IPS DF 4.7 (cell line): Measurements from ENCODE around the gene RRP8.

Source experiments
- DNase-seq: peaks from one replicate; pipeline ENCODE4 v3.0.0-alpha.2; 2013; ENCODE audit warnings: low spot score; ENCODE audit errors: extremely low read depth

The RRP8 gene

DNA sequence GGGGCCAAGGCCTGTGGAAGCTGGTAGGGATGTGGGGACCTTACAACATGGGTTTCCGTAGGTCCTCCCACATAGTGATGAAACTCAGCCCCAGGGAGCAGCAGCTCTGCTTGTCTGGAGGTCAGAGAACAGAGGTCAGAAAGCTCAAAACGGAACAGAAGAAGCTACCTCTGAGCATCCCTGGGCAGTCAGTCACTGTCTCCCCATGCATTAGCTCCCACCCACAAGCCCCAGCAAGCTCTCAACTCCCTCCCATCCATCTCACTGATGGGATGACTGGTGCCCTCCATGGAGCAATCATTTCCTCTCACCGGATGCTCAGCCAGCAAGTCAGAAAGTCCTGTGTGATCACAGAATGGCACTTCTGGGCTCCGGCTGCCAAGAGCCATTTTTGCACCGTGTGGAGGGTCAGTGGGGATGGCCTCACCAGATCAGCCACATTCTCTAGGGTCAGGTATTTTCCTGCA lies 13.9 kb upstream of the RRP8 start:
- DNase-seq: no peak

DNA sequence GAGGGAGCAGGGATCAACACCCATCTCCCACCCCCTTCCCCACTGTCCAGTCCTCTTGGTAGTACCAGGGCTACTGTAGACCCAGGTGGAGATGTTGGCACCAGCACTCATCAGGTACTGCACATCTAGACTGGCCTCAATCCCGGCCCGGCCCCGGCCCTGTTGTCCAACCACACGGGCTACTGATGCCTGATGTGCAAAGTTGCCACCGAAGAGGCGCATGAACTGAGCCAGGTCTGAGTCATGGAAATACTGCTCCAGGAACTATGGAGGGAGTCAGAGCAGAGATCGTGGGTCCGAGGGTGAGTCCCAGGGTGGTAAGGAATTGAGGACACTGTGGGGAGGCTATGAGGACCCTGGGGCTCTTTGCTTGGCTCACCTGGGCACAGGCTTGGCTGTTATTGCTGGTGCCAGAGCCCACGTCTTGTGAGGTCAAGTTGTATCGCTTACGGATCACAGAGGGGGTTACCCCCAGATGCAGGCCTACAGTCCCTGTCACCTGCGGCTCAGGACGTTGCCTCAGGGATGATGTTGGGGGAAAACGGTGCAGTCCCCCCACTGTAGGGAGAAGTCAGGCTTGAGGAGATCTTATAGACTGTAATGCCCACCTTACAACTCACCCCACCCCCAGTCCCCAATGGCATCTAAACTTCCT lies 13.3 kb upstream of the RRP8 start:
- no peak for DNase-seq

DNA sequence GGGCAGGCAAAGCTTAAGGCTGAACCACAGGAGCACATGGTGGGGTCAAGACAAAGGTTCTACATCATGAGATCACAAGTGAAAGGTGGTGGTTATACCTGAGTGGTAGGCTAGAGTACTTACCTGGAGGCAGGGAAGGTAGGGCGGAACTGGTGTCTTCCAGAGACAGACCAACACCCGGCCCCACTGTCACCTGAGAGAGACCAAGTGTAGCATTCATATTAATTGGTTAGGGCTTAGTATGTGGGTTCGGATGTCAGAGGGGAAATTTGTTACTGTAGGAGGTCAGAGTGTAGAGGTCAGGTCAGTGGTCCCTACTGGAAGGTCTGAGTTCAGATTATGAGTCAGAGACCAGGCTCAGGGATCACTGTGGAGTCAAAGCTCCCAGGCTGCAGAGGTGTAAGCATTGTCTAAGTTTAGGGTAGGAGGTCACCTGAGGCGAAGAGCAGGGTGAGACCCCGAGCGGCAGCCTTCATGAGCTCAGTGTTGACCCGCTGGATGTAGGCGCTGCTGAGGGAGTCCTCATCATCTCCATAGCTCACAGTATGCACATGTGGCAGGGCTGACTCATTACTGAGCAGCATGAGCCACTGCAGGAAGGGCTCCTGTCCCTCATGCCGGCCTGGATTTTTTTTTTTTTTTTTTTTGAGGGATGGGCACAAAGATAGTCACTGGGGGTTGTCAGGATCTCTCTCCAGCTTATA lies 12.6 kb upstream of the RRP8 start:
- DNase-seq: no peak

DNA sequence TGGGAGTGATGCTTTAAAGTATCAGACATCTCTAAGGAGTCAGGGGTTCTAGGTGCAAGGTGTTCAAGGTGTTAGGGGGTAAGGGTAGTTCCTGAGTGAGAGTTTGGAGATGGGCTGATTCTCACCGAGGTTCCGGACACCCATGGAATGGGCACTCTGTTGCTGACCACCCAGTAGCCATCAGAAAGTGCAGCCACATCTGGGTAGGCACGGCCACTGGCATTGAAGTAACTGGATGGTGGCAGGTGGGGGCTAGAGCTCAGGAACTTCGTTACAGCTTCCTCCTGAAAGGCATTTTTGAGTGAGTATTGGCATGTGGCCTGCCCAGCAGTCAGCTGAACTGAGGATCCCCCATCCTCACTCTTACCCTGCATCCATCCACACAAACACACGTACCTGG lies 11.6 kb upstream of the RRP8 start:
- no peak for DNase-seq

DNA sequence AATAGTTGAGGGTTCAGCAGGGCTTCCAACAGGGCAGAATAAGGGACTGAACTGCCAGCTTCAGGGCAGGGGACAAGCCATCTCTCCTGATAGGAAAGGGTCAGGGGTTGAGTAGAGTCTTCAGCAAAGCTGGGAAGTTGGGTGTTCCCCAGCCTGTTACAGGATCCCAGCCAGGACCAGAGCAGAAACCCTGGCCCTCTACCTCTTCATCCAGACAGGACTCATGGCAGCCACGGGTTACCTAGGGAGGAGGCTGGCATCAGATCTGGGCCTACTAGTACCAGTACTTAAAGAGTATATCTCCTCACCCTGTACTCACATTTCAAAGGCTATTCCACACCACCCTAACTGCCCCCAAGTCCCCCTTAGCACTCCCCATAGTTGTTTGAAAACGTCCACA lies 11.0 kb upstream of the RRP8 start:
- DNase-seq: no peak

DNA sequence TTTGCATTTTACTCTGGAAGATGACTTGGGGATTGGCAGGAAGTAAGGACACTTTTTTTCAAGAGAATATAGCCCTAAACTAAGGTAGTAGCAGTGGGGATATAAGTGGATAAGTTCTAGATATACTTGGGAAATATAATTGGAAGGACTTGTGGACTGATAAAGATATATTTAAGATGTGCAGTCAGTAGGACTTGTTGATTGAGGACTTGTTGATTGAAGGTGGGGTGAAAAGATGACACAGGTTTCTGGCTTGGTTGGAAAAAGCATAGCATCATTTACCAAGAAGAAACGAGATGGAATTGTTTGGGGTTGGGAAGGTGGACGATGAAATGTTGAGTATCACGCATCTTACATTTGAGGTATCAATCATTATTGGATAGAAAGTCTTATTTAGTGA lies 10.1 kb upstream of the RRP8 start:
- no peak for DNase-seq

DNA sequence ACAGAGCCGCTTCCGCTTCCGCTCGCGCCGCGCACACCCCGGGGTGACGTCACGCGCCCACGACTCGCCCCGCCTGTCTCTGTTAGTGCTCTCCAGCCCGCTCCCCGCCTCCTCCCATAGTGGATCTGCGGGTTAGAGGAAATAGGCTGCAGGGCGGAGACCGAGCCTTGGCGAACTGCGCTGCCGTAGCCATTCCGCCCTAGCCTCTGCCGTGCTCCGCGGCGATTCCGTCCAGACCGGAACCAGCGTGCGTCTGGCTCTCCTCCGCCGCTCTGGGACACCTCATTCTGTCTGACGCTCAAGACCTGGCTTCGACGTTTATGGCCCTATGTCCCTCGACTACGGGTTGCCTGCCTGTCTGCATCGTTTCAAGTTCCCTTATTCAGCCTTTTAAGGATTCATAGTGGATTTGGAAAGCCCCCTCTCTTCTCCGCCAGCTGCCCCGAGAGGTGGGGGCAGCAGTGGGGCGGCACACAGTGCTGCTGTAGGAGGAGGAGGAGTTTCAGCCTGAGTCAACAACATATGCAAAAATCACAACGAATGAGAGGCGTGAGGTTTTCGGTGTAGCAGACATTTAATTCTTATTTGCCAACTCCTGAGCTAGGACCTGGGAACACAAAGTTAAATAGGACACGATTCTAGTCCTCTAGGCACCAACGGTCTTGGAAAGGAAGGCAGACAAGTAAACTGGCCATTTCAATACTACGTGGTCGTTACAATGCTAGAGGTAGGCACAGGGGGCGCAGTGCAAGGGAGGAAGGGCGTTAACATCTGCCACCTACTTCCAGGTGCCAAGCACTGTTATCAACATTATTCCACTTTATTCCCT lies 9.0 kb upstream of the RRP8 start, which contains the start of gene TAF10:
Gene TAF10 (minus strand): TSS at position 4 of the 829 bp plus-strand sequence. CDS start 27 bp downstream, outside the sequence.
- no peak for DNase-seq

DNA sequence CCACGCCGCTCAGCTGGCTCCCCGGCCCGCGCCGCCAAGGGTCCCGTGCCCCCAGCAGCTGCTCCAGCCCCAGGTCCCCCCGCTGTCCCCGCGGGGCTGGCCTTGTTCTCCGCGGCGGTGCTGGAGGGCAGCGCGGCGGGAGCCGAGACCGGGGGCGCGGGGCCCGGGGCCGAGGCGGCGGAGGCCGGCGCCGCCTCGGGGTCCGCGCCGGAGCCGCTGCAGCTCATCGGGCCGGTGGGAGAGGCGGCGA lies 8.5 kb upstream of the RRP8 start:
- DNase-seq: no peak

DNA sequence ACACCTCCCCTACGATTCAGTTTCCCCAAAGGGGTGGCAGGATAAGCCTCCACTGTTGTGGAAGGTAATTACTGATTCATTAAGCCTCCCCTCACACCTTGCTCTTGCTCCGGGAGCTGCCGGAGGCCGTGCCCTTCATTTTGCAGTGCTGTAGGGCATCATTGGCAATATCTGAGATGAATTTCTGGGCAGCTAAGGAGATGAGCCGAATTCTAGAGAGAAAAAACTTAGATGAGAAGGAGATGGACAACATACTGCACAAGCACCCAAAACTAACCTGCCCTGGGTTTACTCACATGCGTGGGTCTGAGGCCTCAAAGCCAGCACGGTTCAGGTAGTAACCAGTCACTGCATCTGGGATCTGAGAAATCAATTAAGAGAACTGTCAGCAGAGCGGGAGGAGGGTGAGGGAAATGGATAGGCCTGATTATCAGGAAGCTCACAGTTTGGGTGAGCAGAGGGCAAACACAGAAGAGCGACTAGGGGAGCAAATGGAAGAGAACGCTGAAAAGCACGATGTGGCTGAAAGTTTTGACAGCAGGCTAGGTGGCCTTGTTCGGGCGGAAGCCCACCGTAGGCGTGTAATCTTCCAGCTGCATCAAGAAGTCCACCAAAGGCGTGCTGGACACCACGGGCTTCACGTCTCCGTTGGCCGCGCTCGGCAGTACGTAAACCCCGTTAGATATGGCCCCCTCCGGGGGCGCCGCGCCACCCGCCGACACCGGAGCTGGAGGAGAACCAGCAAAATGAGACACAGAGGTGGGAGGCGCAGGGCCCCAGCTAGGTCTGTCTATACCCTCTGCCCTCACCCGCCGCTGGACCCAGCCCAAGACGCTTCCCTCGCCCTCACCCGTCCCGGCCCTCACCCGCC lies 7.9 kb upstream of the RRP8 start:
- no peak for DNase-seq

DNA sequence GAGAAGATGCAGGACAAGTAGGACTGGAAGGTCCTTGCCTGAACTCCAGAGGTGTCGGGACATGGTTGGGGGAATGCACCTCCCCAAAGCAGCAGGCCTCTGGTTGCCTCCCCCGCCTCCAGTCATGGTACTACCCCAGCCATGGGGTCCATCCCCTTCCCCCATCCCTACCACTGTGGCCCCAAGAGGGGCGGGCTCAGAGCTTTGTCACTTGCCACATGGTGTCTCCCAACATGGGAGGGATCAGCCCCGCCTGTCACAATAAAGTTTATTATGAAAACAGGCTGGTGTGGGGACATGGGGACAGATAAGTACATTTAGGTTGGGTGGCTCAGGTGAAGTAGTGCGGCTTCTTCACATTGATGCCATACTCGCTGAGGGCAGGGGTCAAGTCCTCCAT lies 7.2 kb upstream of the RRP8 start:
- DNase-seq: no peak

DNA sequence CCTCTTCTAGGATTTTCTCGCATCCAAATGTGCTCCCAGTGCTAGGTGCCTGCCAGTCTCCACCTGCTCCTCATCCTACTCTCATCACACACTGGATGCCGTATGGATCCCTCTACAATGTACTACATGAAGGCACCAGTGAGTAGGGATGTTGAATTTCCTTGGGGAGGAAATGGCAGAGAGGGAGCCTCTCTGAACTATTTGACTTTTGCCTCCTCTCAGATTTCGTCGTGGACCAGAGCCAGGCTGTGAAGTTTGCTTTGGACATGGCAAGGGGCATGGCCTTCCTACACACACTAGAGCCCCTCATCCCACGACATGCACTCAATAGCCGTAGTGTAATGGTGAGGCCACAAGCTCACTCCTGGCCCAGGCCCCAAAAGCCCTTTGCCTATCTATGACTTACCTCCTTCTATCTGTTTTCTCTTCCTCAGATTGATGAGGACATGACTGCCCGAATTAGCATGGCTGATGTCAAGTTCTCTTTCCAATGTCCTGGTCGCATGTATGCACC lies 6.1 kb upstream of the RRP8 start:
- DNase-seq: no peak

DNA sequence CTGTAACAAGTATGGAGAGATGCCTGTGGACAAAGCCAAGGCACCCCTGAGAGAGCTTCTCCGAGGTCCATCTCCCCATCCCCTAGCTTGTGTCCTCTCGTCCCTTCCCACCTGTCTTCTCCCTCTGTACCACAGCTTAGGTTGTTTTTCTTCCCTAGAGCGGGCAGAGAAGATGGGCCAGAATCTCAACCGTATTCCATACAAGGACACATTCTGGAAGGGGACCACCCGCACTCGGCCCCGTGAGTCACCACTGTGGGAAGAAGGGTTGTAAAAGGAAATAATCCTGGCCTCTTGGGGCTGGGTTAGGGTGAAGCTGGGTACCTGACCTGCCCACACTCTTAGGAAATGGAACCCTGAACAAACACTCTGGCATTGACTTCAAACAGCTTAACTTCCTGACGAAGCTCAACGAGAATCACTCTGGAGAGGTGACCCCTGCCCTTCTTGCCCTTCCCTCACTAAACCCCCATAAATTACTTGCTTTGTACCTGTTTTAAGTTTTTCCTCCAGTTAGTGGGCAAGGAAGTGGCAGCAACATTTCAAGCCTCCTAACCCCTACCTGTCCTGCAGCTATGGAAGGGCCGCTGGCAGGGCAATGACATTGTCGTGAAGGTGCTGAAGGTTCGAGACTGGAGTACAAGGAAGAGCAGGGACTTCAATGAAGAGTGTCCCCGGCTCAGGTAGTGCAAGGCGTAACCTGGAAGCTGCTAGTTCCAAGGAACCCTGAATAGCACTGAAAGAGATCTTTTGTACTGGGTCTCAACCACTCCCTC lies 5.5 kb upstream of the RRP8 start:
- no peak for DNase-seq

DNA sequence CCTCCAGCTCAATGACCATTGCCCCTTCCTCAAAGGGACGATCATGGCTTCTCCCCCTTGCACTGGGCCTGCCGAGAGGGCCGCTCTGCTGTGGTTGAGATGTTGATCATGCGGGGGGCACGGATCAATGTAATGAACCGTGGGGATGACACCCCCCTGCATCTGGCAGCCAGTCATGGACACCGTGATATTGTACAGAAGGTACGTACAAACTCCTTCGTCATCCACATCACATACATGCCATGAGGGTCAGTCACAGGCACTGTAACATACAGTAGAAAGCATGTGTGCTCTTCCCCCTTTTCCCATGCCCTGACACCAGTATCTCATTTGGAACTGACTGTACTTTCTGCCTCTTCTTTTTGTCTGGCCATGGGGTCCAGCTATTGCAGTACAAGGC lies 4.6 kb upstream of the RRP8 start:
- no peak for DNase-seq

DNA sequence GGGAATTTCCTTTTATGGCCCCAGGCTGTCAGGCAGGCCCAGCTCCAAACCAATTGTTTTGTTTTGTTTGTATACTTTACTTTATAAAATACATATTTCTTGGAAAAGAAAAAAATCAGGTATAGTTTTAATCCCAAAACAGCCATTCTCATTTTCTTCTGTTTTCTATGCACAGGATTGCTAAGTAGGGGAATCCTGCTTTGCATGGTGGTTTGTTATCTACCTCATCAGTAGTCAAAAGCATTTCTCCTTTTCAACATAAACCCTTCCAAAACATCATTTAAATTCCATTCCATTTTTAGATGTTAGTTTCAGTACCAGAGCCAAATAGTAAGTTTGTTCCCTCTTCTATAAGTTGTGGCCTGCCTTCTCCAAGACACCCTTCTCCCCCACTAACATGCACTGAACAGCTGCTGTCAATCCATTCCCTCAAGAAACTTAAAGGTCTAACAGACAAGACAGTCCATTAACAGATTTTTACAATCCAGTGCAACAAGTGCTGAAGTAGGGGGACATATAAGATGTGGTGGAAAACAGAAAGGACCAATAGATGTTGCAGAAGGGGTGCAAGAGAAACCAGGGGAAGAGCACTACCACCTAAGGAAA lies 3.9 kb upstream of the RRP8 start:
- no peak for DNase-seq

DNA sequence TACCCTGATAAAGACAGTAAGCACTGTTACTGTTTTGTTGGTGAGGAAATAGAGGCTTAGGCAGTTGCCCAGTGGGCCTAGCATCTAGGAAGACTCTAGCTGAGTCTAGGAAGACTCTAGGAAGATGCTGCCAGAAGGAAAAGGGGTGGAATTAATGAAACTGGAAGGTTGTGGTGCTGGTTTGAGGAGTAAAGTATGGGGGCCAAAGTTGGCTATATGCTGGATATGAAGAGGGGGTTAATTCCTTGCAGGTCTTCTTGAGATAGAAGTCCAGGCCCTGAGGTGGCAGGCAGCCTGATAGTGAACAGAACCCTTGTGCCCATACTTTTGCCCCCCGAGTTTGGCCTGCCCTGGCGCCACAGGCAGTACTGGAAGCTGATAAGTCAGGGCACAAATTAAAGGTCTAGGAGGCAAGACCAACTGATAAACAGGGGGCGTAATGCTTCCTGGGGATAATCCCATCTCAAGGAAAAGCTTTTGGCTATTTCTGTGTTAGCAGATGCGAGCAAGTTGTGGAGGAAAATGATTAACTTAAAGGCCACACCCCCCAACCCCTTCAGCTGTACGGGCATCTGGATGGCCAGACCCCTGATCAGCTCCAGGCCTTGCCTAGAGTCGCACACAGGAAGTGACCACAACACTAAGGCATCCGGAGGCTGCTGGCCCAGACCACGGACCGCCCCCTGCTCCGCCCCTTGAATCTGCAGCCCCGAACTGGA lies 3.2 kb upstream of the RRP8 start:
- DNase-seq: no peak

DNA sequence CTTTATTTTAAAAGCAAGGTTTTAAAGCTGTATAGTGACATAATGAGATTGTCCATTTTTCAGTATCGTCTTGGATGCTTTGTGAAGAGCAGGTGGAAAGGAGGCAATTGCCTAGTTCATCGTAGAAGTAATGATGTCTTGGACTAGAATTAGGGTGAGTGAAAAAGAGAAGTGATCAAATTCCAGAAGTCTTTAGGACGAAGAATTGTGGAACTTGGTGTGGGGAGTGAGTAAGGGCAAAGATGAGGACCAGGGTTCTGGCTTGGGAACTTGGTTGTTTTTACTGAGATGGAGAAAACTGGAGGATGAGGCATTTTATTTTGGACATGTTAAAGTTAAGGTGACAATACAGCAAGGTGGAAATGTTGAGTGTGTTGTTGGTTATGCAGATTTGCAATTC lies 1.4 kb upstream of the RRP8 start:
- DNase-seq: no peak

DNA sequence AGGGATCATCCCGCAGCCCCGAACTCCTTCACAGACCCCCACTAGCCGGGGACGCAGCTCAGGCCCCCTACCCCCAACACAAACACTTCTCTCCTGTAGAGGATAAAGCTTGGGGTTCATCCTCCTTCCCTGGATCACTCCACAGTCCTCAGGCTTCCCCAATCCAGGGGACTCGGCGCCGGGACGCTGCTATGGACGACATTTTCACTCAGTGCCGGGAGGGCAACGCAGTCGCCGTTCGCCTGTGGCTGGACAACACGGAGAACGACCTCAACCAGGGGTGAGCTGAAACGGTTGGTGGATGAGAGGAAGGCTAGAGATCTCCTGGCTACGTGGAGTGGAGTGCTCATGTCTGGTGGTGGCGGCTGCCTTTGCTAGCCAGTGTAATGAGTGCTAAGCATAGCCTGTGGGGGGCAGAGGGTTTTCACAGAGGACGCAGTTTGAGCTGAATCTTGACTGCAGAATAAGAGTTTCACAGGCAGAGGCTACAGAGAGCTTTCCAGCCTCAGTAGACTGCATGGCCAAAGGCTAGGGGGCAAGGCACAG lies 738 bp upstream of the RRP8 start:
- DNase-seq: no peak

DNA sequence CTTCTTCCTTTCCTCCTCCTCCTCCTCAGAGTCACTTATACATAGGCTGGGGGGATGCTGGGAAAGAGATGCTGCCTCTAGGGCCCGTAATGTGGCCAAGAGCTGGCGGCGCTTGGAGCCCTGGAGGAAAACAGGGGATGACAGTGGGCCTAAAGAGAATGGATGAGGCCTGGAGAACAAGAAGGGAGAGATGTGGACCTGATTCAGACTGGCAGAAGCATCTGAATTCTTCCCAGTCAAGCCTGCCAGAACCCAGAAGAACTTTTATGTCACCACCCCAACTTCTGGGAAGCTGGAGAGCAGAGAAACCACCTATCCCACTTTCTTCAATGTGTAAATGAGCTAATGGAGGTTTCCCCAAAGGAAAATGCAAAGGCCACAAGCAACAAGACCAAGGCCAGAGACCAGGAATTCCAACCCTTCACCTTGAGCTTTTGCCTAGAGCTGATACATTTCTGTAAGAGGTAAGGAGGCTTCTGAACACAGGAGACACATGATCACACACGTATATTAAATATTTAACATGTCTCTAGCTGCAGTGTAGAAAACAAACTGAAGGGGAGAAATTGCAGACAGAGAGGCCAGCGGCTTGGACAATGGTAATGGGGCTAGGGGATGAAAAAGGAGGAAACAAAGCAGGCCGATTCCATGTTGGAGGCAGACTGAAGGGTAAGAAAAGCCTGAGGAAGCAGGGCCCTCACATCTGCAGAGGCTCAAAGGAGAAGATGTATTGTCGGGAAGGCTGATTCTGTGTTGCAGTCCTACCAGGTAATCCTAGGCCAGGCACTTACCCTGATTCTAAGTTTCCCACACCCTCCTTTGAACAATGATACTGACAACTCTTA lies 1.1 kb downstream of the RRP8 start:
- no peak for DNase-seq
